GM23248 (cell line): ENCODE results near the gene SLC35A2.

Experiments used
- EZH2 ChIP-seq: fragments of 200-600 bp; sonication (generic); IDR thresholded peaks from 2 replicates; pipeline ENCODE4 v1.6.1; 2018; ENCODE audit warnings: antibody characterized with exemption, mild to moderate bottlenecking; ENCODE audit not compliant: insufficient read depth, poor library complexity, severe bottlenecking
- EZH2phosphoT487 ChIP-seq: fragments of 200-600 bp; sonication (generic); IDR thresholded peaks from 2 replicates; pipeline ENCODE4 v1.6.1; 2018; ENCODE audit warnings: antibody characterized with exemption, moderate library complexity, mild to moderate bottlenecking, low read depth; ENCODE audit not compliant: insufficient read depth

DNA sequence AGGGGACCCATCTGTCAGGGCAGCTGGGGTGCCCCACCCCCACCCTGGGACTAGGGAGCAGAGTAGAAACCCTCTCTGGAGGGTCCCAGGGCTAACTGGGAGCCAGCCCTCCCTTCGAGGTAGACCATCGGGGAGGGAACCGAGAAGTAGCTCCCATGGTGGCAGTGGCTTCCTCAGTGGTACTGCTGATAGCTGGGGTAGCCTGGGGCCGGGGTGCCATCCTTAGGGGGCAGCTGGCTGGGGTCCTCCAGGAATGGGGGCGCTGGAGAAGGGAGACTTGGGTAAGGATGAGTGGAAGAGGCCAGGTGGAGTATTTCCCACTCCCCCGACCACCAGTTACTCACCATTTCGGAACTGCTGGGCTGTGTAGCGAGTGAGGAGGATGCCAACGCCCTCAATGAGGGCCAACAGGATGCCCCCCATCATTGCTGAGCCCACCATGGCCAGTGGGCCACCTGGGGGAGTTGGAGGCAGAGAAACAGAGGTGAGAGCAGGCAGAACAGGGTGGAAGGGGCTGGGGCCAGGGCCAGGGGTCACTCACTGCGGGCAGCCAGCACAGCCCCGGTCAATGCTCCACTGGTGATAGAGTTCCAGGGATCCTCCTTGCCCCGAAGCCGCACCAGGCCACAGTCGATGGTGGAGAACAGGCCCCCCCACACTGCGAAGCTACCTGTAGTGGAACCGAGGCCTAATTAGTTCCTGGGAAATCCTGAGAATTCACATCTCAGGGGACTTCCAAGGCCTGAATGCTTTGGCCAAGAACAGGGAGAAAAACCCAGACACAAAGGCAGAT, 17.7 kb downstream of the SLC35A2 start:
- TF ChIP-seq EZH2 (no peak), EZH2phosphoT487 (no peak)
